ENCODE results near the gene ZBTB48.

ZBTB48 gene

GRCh38 chr1:6574025-6574620 is 5.7 kb upstream of the ZBTB48 start:
- no peak for DNase-seq

DNA sequence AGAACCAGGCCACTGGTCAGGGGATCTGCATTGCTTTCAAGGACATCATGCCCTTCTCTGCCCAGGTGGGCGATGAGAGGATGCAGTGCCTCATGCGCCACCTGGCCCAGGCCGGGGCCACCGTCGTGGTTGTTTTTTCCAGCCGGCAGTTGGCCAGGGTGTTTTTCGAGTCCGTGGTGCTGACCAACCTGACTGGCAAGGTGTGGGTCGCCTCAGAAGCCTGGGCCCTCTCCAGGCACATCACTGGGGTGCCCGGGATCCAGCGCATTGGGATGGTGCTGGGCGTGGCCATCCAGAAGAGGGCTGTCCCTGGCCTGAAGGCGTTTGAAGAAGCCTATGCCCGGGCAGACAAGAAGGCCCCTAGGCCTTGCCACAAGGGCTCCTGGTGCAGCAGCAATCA is 5.0 kb upstream of the ZBTB48 start:
- DNase-seq: no peak

DNA sequence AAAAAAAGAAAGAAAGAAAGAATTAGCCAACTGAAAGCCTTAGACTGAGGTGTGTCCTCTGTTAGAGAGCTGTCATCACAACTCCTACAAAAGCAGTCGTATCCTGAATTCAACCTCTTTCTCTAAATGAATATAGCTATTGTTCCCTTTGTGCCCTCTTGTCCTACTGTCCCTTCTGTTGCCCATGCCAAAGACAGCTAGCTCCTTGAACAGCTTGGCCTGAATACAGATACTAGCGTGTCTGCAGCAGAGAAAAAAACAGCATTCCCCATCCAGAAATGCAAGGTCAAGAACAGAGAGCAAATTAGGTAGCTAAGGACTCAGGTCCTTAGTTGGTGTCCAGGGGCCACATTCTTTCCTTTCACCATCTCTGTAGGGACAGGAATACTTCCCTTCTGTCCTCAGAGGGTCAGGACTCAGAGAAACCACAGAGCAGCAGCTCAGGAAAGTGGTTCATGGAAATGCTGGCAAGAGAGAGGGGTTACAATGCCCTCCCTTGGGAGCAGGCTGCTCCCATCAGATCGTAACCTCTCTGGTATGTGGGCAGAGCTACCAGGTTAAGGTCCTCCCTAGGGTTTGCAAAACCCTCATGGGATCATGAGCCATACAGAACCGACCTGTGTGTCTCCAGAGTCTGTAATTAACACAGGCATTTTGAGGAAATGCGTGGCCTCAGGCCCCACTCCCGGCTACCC is 1.8 kb upstream of the ZBTB48 start:
- DNase-seq: no peak

DNA sequence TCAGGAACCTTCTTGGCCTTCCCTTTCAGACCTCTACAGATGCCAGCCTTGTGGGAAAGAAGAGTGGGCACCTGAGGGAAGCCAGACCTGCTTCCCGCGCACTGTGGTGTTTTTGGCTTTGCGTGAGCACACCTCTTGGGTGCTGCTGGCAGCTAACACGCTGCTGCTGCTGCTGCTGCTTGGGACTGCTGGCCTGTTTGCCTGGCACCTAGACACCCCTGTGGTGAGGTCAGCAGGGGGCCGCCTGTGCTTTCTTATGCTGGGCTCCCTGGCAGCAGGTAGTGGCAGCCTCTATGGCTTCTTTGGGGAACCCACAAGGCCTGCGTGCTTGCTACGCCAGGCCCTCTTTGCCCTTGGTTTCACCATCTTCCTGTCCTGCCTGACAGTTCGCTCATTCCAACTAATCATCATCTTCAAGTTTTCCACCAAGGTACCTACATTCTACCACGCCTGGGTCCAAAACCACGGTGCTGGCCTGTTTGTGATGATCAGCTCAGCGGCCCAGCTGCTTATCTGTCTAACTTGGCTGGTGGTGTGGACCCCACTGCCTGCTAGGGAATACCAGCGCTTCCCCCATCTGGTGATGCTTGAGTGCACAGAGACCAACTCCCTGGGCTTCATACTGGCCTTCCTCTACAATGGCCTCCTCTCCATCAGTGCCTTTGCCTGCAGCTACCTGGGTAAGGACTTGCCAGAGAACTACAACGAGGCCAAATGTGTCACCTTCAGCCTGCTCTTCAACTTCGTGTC is 995 bp upstream of the ZBTB48 start:
- no peak for DNase-seq

DNA sequence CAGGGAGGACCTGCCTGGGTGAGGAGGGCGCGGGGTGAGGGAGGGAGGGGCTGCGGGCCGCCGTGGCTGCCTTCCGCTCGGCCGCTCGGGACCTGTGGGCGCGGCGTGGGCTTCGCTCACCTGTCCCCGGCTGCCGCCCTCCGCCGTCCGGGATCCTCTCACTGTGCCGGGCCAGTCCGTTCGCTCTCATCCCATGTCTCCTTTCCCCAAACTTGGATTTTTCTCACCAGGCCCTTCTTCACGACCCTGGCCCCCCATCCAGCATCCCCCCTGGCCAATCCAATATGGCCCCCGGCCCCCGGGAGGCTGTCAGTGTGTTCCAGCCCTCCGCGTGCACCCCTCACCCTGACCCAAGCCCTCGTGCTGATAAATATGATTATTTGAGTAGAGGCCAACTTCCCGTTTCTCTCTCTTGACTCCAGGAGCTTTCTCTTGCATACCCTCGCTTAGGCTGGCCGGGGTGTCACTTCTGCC is 362 bp downstream of the ZBTB48 start:
- no peak for DNase-seq

DNA sequence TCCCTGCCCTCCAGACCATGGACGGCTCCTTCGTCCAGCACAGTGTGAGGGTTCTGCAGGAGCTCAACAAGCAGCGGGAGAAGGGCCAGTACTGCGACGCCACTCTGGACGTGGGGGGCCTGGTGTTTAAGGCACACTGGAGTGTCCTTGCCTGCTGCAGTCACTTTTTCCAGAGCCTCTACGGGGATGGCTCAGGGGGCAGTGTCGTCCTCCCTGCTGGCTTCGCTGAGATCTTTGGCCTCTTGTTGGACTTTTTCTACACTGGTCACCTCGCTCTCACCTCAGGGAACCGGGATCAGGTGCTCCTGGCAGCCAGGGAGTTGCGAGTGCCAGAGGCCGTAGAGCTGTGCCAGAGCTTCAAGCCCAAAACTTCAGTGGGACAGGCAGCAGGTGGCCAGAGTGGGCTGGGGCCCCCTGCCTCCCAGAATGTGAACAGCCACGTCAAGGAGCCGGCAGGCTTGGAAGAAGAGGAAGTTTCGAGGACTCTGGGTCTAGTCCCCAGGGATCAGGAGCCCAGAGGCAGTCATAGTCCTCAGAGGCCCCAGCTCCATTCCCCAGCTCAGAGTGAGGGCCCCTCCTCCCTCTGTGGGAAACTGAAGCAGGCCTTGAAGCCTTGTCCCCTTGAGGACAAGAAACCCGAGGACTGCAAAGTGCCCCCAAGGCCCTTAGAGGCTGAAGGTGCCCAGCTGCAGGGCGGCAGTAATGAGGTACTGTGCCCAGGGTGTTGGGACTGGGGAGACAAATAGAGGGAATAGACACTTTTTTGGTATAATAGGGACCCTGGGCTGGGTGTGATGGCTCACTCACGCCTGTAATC is 1.0 kb downstream of the ZBTB48 start:
- no peak for DNase-seq

GRCh38 chr1:6581561-6582305 is 1.9 kb downstream of the ZBTB48 start:
- no peak for DNase-seq

GRCh38 chr1:6582370-6582769 is 2.6 kb downstream of the ZBTB48 start:
- no peak for DNase-seq

- no peak for DNase-seq
These were observed 4.6 kb downstream of the ZBTB48 start for GRCh38 chr1:6584126-6585080.

DNA sequence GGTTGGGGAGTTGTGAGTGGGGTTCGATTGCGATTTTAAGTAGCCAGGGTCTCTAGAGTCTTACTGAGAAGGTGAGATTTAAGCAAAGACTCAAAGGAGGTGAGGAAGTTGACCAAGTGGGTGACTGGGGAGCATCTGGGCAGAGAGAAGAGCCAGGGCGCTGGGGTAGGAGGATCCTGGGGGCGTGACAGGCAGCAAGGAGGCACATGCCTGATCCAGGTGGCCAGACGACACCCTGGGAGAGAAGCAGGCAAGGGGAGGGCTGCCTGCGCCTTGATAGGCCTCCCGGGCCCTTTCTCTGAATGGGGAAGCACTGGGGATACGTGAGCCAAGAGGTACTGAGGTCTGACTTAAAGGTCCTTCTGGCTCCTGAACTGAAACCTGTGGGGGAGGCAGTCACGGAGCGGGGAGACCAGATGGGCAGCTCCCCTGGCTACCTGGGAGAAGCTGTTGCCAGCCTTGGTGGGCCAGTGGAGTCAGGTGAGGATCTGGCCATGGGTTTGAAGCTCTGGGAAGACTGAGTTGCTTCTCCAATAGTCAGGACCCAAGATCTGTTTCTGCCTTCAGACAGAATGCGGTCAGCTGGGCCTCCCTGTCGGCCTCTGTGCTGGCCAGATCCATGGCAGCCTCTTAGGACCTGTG is 5.4 kb downstream of the ZBTB48 start:
- no peak for DNase-seq

- no peak for DNase-seq
These were observed 6.0 kb downstream of the ZBTB48 start for GRCh38 chr1:6585841-6586240.

DNA sequence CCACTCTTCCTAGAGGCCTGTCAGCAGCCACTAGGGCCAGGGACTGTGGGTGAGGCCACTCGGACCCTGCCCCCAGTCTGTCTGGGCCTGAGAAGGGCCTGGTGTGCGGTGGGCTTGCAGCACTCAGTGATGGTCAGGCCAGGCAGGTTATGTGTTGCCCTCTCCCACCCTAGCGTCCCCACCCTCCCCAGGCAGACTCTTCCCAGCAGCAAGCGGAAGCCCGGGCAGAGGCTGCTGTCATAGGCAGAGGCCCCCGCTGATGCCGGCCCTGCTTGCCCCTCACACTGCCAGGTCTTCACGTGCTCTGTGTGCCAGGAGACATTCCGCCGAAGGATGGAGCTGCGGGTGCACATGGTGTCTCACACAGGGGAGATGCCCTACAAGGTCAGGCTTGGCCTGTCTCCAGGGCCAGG is 6.6 kb downstream of the ZBTB48 start:
- DNase-seq: no peak

DNA sequence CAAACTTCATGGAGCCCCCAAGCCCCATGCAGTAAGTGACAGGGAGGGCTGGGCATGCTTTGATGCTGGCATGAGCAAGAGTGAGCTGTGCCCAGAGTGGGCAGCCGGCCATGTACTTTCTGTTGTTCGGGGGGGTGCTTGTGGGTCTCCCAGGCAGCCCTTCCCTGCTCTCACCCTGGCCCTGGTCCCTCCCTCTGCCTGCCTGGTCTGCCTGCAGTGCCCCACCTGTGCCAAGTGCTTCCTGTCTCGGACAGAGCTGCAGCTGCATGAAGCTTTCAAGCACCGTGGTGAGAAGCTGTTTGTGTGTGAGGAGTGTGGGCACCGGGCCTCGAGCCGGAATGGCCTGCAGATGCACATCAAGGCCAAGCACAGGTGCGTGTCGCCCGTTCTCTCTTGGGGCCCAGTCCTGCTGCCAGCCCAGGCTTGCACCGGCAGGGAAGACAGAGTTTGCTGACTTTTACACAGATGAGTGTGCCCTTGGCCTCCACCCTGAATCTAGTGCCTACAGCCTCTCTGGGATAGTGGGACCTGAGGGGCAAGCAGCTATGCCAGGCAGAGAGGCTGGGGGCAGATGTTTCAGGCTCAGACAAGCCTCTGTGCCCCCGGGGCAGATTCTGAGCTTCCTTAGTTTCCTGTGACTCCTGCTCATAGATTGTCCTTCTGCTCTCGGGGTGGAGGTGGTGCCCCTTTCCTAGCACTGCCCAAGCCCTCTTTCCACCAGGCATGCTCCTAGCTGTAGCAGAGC is 7.6 kb downstream of the ZBTB48 start:
- no peak for DNase-seq

DNA sequence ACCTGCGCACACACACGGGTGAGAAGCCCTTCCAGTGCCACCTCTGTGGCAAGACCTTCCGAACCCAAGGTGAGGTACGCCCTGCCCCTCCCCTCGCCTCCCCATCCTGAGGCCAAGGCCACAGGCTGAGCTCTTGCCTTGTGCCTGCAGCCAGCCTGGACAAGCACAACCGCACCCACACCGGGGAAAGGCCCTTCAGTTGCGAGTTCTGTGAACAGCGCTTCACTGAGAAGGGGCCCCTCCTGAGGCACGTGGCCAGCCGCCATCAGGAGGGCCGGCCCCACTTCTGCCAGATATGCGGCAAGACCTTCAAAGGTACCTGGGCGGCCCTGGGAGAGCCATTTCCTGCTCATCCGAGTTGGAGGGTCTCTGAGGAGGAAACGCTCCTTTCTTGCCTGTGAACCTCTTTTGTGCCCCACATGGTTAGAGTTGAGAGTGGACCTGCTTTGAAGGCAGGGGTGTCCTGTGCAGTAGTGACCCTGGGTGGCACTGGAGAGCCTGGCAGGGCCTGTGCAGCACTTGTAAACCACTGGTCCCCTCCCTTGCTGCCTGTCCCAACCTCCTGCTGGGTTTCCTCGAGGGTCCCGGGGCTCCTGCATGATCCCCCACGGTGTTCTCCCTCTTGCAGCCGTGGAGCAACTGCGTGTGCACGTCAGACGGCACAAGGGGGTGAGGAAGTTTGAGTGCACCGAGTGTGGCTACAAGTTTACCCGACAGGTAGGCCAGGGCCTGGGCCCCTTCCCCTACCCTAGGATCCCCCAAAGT is 8.5 kb downstream of the ZBTB48 start:
- no peak for DNase-seq

DNA sequence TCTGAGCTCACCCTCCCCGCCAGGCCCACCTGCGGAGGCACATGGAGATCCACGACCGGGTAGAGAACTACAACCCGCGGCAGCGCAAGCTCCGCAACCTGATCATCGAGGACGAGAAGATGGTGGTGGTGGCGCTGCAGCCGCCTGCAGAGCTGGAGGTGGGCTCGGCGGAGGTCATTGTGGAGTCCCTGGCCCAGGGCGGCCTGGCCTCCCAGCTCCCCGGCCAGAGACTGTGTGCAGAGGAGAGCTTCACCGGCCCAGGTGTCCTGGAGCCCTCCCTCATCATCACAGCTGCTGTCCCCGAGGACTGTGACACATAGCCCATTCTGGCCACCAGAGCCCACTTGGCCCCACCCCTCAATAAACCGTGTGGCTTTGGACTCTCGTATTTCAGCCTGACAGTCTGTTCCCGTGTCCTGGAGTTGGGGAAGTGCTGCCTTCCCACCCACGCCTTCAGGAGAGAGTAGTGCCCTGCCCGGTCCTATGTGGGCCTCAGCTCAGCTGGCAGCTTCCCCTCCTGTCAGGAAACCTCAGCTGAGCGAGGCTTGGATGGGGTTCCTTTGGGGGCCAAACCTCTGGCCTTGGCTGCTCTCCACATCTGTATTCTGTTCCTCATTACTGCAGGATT is 9.2 kb downstream of the ZBTB48 start:
- DNase-seq: no peak

DNA sequence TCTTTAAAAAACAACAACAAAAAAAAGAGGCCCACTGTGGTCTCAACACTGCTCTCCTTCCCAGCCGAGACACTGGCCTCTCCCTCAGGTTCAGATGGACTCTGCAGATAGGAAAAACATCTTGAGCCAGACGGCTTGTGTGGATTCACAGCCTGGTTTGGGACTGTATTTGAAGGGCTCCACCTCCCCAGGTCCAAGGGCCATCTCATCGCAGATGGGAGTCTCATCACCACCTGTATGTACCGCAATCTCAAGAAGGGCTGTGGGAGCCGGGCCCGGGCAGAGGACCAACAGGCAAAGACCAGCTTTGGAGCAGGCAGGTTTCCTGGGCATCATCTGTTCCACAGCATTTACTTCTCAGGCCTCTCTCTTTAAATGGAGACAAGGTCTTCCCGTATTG is 10.3 kb downstream of the ZBTB48 start:
- DNase-seq: no peak

- no peak for DNase-seq
These were observed 11.4 kb downstream of the ZBTB48 start for GRCh38 chr1:6591222-6591621.

- DNase-seq: no peak
These were observed 11.8 kb downstream of the ZBTB48 start for GRCh38 chr1:6591644-6592043.

DNA sequence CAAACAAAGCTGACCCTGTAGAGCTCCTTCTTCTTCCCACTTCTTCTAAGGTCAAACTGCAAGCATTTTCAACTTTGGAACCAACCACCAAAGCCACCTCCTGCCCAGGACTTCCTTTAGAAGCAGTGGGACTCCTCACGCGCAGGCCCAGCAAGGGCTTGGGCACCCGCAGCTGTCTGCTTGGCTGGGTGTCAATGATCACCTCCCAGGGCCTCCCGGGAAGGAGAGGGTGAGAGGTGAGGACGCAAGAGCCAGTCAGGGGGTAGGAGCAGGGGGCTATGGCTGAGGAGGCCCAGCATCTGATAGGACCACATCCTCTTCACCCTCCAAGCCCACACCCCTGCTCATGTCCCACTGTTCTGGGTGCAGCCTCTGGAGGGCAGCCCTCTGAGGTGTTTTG is 12.6 kb downstream of the ZBTB48 start:
- no peak for DNase-seq

All from NCI-H1930 (cell line).